GF-D8 (cell line): ENCODE measurements around the gene FCHO1.
A peak's percentile ranks its signal among the peaks of the same experiment; 100 is the strongest.
"Not testable (repeated sequence)": the region's sequence is repeated elsewhere in the genome, so short reads cannot be mapped to it uniquely, and the experiment has no call there.

Experiments
- DNase-seq: peaks from one replicate; lab custom pipeline; 2025; lab: John Stamatoyannopoulos, UW

FCHO1 gene

GRCh38 chr19:17795495-17795856 lies 44.2 kb downstream of the FCHO1 start:
- DNase-seq: no peak

- DNase-seq: no peak
Measured at GRCh38 chr19:17796013-17796837, 44.9 kb downstream of the FCHO1 start.

GRCh38 chr19:17796838-17797423 lies 45.7 kb downstream of the FCHO1 start:
- no peak for DNase-seq

GRCh38 chr19:17797424-17798201 lies 46.3 kb downstream of the FCHO1 start:
- no peak for DNase-seq

- not testable (repeated sequence) for DNase-seq
Measured at GRCh38 chr19:17798599-17798998, 47.3 kb downstream of the FCHO1 start.

GRCh38 chr19:17802137-17802858 lies 51.0 kb downstream of the FCHO1 start:
- no peak for DNase-seq

GRCh38 chr19:17803264-17803896 lies 52.1 kb downstream of the FCHO1 start:
- DNase-seq: peak; percentile 46

- no peak for DNase-seq
Measured at GRCh38 chr19:17805427-17805826, 54.1 kb downstream of the FCHO1 start.

- DNase-seq: no peak
Measured at GRCh38 chr19:17806945-17807344, 55.7 kb downstream of the FCHO1 start.

- DNase-seq: no peak
Measured at GRCh38 chr19:17807731-17808316, 56.5 kb downstream of the FCHO1 start.

GRCh38 chr19:17811103-17811502 lies 59.8 kb downstream of the FCHO1 start:
- DNase-seq: no peak

- DNase-seq: no peak
Measured at GRCh38 chr19:17811681-17812080, 60.4 kb downstream of the FCHO1 start.

- no peak for DNase-seq
Measured at GRCh38 chr19:17812099-17812498, 60.8 kb downstream of the FCHO1 start.

GRCh38 chr19:17817668-17818363 lies 66.5 kb downstream of the FCHO1 start:
- no peak for DNase-seq

- DNase-seq: no peak
Measured at GRCh38 chr19:17821190-17821589, 69.9 kb downstream of the FCHO1 start, which contains the start of gene INSL3. Gene INSL3 (minus strand): TSS chr19:17821519. CDS start chr19:17821506, 13 bp downstream.

- no peak for DNase-seq
Measured at GRCh38 chr19:17824339-17824738, 73.1 kb downstream of the FCHO1 start.

GRCh38 chr19:17826508-17827056 lies 75.3 kb downstream of the FCHO1 start:
- no peak for DNase-seq

GRCh38 chr19:17829855-17830566 lies 78.7 kb downstream of the FCHO1 start:
- DNase-seq: no peak

- DNase-seq: no peak
Measured at GRCh38 chr19:17830567-17831418, 79.5 kb downstream of the FCHO1 start.
